Dedifferentiated amniotic fluid mesenchymal stem cell (primary cell): ENCODE measurements around the gene CBLB.

Source experiments
- DNase-seq: peaks from one replicate; pipeline ENCODE4 v3.0.0-alpha.2; 2016; ENCODE audit errors: extremely low spot score

CBLB gene

GRCh38 chr3:105616374-105617121 is 252.3 kb downstream of the CBLB start:
- DNase-seq: no peak

- DNase-seq: no peak
These were observed 253.0 kb downstream of the CBLB start for GRCh38 chr3:105615814-105616213.

- DNase-seq: no peak
These were observed 254.4 kb downstream of the CBLB start for GRCh38 chr3:105614288-105615030.

- no peak for DNase-seq
These were observed 255.7 kb downstream of the CBLB start for GRCh38 chr3:105613120-105613519.

- DNase-seq: no peak
These were observed 257.3 kb downstream of the CBLB start for GRCh38 chr3:105611304-105612192.

GRCh38 chr3:105610473-105610872 is 258.3 kb downstream of the CBLB start:
- DNase-seq: no peak

GRCh38 chr3:105608623-105609022 is 260.2 kb downstream of the CBLB start:
- DNase-seq: no peak

- peak; percentile 57 for DNase-seq
These were observed 262.8 kb downstream of the CBLB start for GRCh38 chr3:105606016-105606415.
